Fibroblast of lung (primary cell): Measurements from ENCODE around the gene LHFPL6.

Source experiments
- CTCF ChIP-seq, 2 donors: IDR thresholded peaks in 1 of 2; conservative IDR thresholded peaks in 1 of 2; 1 replicate in 1 of 2; 2 replicates in 1 of 2; pipeline ENCODE4 v1.5.1; 2011 to 2012; ENCODE audit warnings: low read length in 2 of 2, control low read depth in 1 of 2, inconsistent platforms in 1 of 2, low read depth in 1 of 2, mild to moderate bottlenecking in 1 of 2
- EZH2 ChIP-seq: IDR thresholded peaks from 2 replicates; pipeline ENCODE4 v1.5.1; 2012; ENCODE audit warnings: low read length, control low read depth, mild to moderate bottlenecking; ENCODE audit errors: missing control alignments

- TF ChIP-seq CTCF (conservative IDR thresholded peaks at IDR 0.05 in 1 of 2, IDR thresholded peaks at IDR 0.05 in 1 of 2; ENCODE audit: low read depth in 1 of 2, low read length in 2 of 2) (no peak), EZH2 (no peak)
Measured at GRCh38 chr13:39631307-39631706, 28.3 kb upstream of the LHFPL6 start.
